ENCODE results near the gene TEX19. TPM values are rescaled to one million over a fixed set of nuclear protein-coding genes. Genes with fewer than 3 reads are reported as not detected.
A peak's percentile ranks its signal among the peaks of the same experiment; 100 is the strongest.
"Not testable (repeated sequence)": the region's sequence is repeated elsewhere in the genome, so short reads cannot be mapped to it uniquely, and the experiment has no call there.

Gene TEX19
- total RNA-seq, 2 donors from 2014 or later, result 0.46 to 0.48 TPM

- Mint-ChIP-seq H3K27me3 (ENCODE audit: insufficient read depth) (peaks cover 18% of the 10 kb centered on the region), H3K9me3 (no peaks in the 10 kb centered on the region), H3K4me3 (no peak overlapping the region), H3K36me3 (ENCODE audit: low read depth) (no peaks in the 10 kb centered on the region), H3K4me1 (peaks cover 2% of the 10 kb centered on the region), H3K27ac (no peak overlapping the region)
- TF ChIP-seq CTCF (conservative IDR thresholded peaks at IDR 0.05), result no peak
- H3K4me3 ChIP-seq (ENCODE audit: low read length), result no peak overlapping the region
- no peak overlapping the region for H3K27ac ChIP-seq (ENCODE audit: low read depth, low read length)
- no peaks in the 10 kb centered on the region for H3K4me1 ChIP-seq (ENCODE audit: control insufficient read depth, insufficient read depth, low read length)
- 97% methylated on average over 2 of the region's 2 CpGs; no CpG with 5 or more reads in 1 of the 2 experiments for WGBS, 2 experiments (ENCODE audit: insufficient coverage in 1 of 2, insufficient read length in 1 of 2)
- no peak for DNase-seq
- H3K36me3 ChIP-seq (ENCODE audit: control insufficient read depth, insufficient read depth, low read length), result no peaks in the 10 kb centered on the region
- no peaks in the 10 kb centered on the region for H3K9me3 ChIP-seq (ENCODE audit: control insufficient read depth, low read length)
- no peak overlapping the region for H3K9ac ChIP-seq (ENCODE audit: extremely low read depth, low read length, poor library complexity, severe bottlenecking)
- H3K27me3 ChIP-seq (ENCODE audit: control insufficient read depth, insufficient read depth, low read length, poor library complexity, severe bottlenecking), result no peaks in the 10 kb centered on the region
Observed at GRCh38 chr17:82357394-82357793, 1.7 kb upstream of the TEX19 start.

- 100% methylated on average over 1 of the region's 1 CpG; no CpG with 5 or more reads in 1 of the 2 experiments for WGBS, 2 experiments (ENCODE audit: insufficient coverage in 1 of 2, insufficient read length in 1 of 2)
- H3K36me3 ChIP-seq (ENCODE audit: control insufficient read depth, insufficient read depth, low read length); H3K4me3 ChIP-seq (ENCODE audit: low read length); H3K9me3 ChIP-seq (ENCODE audit: control insufficient read depth, low read length); H3K27ac ChIP-seq (ENCODE audit: low read depth, low read length); H3K9ac ChIP-seq (ENCODE audit: extremely low read depth, low read length, poor library complexity, severe bottlenecking); H3K27ac Mint-ChIP-seq; DNase-seq; H3K9me3 Mint-ChIP-seq; H3K27me3 ChIP-seq (ENCODE audit: control insufficient read depth, insufficient read depth, low read length, poor library complexity, severe bottlenecking); H3K4me3 Mint-ChIP-seq; H3K36me3 Mint-ChIP-seq (ENCODE audit: low read depth): not testable (repeated sequence)
- peaks cover 18% of the 10 kb centered on the region for H3K27me3 Mint-ChIP-seq (ENCODE audit: insufficient read depth)
- H3K4me1 Mint-ChIP-seq, result peaks cover 14% of the 10 kb centered on the region
- H3K4me1 ChIP-seq (ENCODE audit: control insufficient read depth, insufficient read depth, low read length), result peaks cover 13% of the 10 kb centered on the region
Observed at GRCh38 chr17:82359451-82360074, 516 bp downstream of the TEX19 start.

- H3K27ac Mint-ChIP-seq, result no peak overlapping the region
- WGBS, 2 experiments (ENCODE audit: insufficient coverage in 1 of 2, insufficient read length in 1 of 2), result 90 to 99% methylated on average over 6 of the region's 6 CpGs
Observed at GRCh38 chr17:82361885-82362633, 3.0 kb downstream of the TEX19 start.

More at GRCh38 chr17:82361885-82362633, 3.0 kb downstream of the TEX19 start:
- peak; percentile 40 for DNase-seq
- Mint-ChIP-seq H3K4me3 (no peak overlapping the region), H3K36me3 (ENCODE audit: low read depth) (no peaks in the 10 kb centered on the region), H3K4me1 (peaks cover 14% of the 10 kb centered on the region), H3K9me3 (no peaks in the 10 kb centered on the region), H3K27me3 (ENCODE audit: insufficient read depth) (peaks cover 10% of the 10 kb centered on the region)
- H3K27me3 ChIP-seq (ENCODE audit: control insufficient read depth, insufficient read depth, low read length, poor library complexity, severe bottlenecking), result no peaks in the 10 kb centered on the region
- H3K36me3 ChIP-seq (ENCODE audit: control insufficient read depth, insufficient read depth, low read length), result no peaks in the 10 kb centered on the region
- no peak overlapping the region for H3K4me3 ChIP-seq (ENCODE audit: low read length)
- H3K4me1 ChIP-seq (ENCODE audit: control insufficient read depth, insufficient read depth, low read length), result peaks cover 13% of the 10 kb centered on the region
- TF ChIP-seq CTCF (conservative IDR thresholded peaks at IDR 0.05), result no peak
- no peak overlapping the region for H3K9ac ChIP-seq (ENCODE audit: extremely low read depth, low read length, poor library complexity, severe bottlenecking)
- no peaks in the 10 kb centered on the region for H3K9me3 ChIP-seq (ENCODE audit: control insufficient read depth, low read length)
- H3K27ac ChIP-seq (ENCODE audit: low read depth, low read length), result no peak overlapping the region
